HG02610 (cell line): ENCODE measurements around the gene STK32B.
"Not testable (repeated sequence)": the region's sequence is repeated elsewhere in the genome, so short reads cannot be mapped to it uniquely, and the experiment has no call there.

Experiments
- ATAC-seq: cut with Tn5 transposase; IDR thresholded peaks from one replicate; pipeline ENCODE4 v1.9.1; 2021; ENCODE audit warnings: mild to moderate bottlenecking, moderate library complexity; ENCODE audit not compliant: unreplicated experiment

The STK32B gene

GRCh38 chr4:5156682-5157081, 105.4 kb downstream of the STK32B start:
- no peak for ATAC-seq

- ATAC-seq, result no peak
Observed at GRCh38 chr4:5157791-5158770, 106.8 kb downstream of the STK32B start.

GRCh38 chr4:5158825-5159224, 107.5 kb downstream of the STK32B start:
- ATAC-seq, result no peak

GRCh38 chr4:5160668-5161067, 109.4 kb downstream of the STK32B start:
- ATAC-seq, result no peak

- no peak for ATAC-seq
Observed at GRCh38 chr4:5162909-5163508, 111.7 kb downstream of the STK32B start.

- no peak for ATAC-seq
Observed at GRCh38 chr4:5164221-5164912, 113.1 kb downstream of the STK32B start.

- no peak for ATAC-seq
Observed at GRCh38 chr4:5165420-5166369, 114.4 kb downstream of the STK32B start.

GRCh38 chr4:5166377-5166776, 115.1 kb downstream of the STK32B start:
- ATAC-seq, result no peak

- no peak for ATAC-seq
Observed at GRCh38 chr4:5168891-5169290, 117.6 kb downstream of the STK32B start.

GRCh38 chr4:5175836-5176235, 124.6 kb downstream of the STK32B start:
- not testable (repeated sequence) for ATAC-seq

- ATAC-seq, result no peak
Observed at GRCh38 chr4:5184606-5185005, 133.3 kb downstream of the STK32B start.

- no peak for ATAC-seq
Observed at GRCh38 chr4:5185551-5185950, 134.3 kb downstream of the STK32B start.

- ATAC-seq, result no peak
Observed at GRCh38 chr4:5186271-5187064, 135.2 kb downstream of the STK32B start.

- ATAC-seq, result no peak
Observed at GRCh38 chr4:5188130-5188529, 136.8 kb downstream of the STK32B start.

GRCh38 chr4:5191831-5192230, 140.6 kb downstream of the STK32B start:
- no peak for ATAC-seq

GRCh38 chr4:5192271-5192670, 141.0 kb downstream of the STK32B start:
- ATAC-seq, result no peak

- ATAC-seq, result no peak
Observed at GRCh38 chr4:5192678-5193077, 141.4 kb downstream of the STK32B start.

- ATAC-seq, result no peak
Observed at GRCh38 chr4:5198656-5199541, 147.6 kb downstream of the STK32B start.

- ATAC-seq, result no peak
Observed at GRCh38 chr4:5199912-5200311, 148.6 kb downstream of the STK32B start.
